Middle frontal gyrus (tissue), 1 donor: ENCODE data around the gene BLVRB.

Experiments
- DNase-seq: peaks from one replicate; pipeline ENCODE4 v3.0.0-alpha.2; 2015; ENCODE audit warnings: low spot score; ENCODE audit errors: extremely low spot score

The BLVRB gene

DNA sequence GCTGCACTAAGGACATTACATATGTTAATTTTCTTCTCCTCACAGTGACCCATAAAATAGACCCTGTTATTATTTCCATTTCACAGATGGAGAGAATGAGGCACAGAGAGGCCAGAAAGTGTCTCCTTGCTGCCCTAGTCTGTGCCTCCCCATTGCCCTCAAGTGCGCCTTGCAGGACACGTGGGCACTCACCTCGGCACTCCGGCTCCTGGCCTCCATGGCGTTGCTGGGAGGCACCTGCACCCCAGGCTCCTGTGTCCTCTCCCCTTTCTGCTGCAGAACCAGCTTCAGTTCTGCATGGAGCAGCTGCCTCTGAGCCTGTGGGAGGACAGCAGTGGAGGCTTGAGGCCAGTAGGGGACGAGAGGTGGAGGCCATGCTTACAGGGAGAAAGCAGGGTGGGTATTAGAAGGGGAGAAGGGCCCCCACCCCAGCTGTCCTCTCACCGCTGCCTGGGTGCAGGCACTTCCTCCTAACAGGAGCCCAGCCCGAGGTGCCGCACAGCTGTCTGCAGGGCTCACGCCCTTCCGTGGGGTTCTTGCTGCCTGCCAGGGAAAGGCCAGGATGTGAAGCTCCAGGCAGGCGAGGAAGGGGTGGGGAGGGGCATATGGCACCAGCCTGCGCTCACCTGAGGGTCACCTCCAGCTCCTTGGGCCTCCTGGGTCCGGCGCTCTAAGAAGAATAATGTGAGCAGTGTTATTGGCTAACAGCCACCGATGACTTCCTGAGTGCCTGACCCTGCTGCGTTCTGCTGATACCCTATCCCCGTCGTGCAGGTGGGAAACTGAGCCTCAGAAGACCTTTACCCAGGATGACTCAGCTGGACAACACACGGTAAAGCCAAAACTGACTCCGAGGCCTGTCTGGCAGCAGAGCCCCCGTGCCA, 57.6 kb downstream of the BLVRB start:
- no peak for DNase-seq

DNA sequence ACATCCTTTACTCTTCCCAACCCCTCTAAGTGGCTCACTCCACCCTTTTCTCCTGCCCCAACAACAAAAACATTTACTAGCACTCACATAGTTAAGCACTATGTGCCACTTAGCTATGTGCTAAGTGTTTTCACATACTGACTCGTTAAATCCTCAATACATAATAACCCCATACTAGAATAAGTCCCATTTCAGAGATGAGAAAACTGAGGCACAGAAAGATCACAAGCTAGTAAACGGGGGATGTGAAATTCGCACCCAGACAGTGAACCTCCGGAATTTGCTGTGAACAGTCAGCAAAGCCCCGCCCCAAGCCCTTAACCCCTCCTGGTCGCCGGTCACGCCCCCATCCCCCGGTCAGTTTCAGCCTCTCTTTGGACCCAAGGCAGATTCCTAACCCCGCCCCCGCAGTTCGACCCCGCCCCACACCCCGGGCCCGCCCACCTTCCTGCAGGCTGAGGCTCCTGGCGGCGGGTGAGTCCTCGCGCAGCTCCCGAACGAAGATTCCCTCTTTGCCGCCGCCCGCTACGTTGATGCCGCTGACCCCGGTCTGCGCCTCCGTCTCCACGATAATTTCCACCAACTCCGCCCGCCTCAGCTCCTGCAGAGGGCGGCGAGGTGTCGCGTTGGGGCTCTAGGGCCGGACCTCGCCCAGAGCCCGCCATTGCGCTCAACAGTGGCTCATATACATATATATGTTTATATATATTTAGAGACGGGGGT, 62.1 kb downstream of the BLVRB start:
- no peak for DNase-seq

DNA sequence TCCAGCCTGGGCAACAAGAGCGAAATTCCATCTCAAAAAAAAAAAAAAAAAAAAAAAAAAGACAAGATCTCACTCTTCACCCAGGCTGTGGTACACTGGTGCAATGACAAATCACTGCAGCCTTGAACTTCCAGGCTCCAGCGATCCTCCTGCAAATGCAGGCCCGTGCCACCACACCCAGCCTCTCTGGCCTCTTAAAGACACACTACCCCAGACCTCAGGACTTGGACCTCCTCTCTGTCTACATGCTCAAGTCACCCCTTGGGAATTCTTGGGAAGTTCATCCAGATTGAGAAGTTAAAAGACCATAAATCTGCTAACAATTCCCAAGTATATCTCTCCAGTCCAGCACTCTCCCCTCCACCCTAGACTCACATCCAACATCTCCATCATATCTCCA, 65.0 kb downstream of the BLVRB start:
- no peak for DNase-seq

DNA sequence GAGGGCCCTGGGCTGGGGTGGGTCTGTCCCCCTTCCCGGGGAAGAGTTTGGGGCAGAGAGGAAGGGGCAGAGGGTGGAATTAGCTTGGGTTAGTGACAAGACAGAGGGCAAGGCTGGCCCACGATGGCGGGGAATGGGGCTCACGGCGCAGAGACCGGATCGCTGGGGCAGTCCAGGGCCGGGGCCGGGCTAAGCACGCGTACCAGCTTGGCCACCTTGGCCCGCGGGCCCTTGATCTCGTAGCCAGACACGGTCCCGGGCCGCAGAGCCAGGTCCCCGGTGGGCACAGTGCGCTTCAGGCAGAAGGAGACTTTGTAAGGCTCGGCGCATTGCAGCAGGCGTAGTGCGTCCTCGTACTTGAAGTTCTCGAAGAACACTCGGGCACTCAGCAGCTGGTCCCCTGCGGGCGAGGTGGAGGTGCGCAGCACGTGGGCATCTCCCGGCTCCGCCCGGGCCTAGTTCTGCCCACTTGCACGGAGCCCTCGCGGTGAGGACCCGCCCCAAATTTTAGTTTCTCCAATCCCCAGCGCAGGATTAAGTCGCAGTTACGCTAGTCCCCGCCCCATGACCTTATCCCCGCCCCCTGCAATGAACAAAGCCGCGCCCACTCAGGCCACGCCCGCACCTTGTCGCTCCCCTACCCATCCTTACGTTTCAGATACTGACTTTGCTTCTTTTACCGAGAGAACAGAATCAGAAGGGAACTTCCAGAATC, 67.0 kb downstream of the BLVRB start:
- no peak for DNase-seq
